Hepatocyte (in vitro differentiated cells): ENCODE results near the gene SIVA1. TPM values are rescaled to one million over a fixed set of nuclear protein-coding genes. Genes with fewer than 3 reads are reported as not detected.

Source experiments
- DNase-seq: peaks from one replicate; pipeline ENCODE4 v3.0.0-alpha.2; 2016; ENCODE audit warnings: low spot score
- H2AFZ ChIP-seq: fragments of 200-600 bp; sonication (generic); 2 replicates; pipeline ENCODE4 v1.6.0; 2016; ENCODE audit warnings: antibody characterized with exemption, mild to moderate bottlenecking
- H3K27ac ChIP-seq: fragments of 200-600 bp; sonication (generic); 2 replicates; pipeline ENCODE4 v1.5.1; 2016; ENCODE audit warnings: mild to moderate bottlenecking
- H3K27me3 ChIP-seq: fragments of 200-600 bp; sonication (generic); 2 replicates; pipeline ENCODE4 v1.6.1; 2016
- H3K36me3 ChIP-seq: fragments of 200-600 bp; sonication (generic); replicated peaks from 2 replicates; pipeline ENCODE4 v1.5.1; 2016; ENCODE audit warnings: low read depth; ENCODE audit not compliant: insufficient read depth
- H3K4me1 ChIP-seq: fragments of 200-600 bp; sonication (generic); 2 replicates; pipeline ENCODE4 v1.5.1; 2016; ENCODE audit warnings: mild to moderate bottlenecking, moderate library complexity; ENCODE audit not compliant: insufficient read depth
- H3K4me2 ChIP-seq: fragments of 200-600 bp; sonication (generic); 2 replicates; pipeline ENCODE4 v1.6.0; 2016
- H3K4me3 ChIP-seq: fragments of 200-600 bp; sonication (generic); 2 replicates; pipeline ENCODE4 v1.5.1; 2016; ENCODE audit warnings: mild to moderate bottlenecking
- H3K79me2 ChIP-seq: fragments of 200-600 bp; sonication (generic); 2 replicates; pipeline ENCODE4 v1.6.0; 2017; ENCODE audit warnings: mild to moderate bottlenecking
- H3K9me2 ChIP-seq: fragments of 200-600 bp; sonication (generic); replicated peaks from 2 replicates; pipeline ENCODE4 v1.6.0; 2017; ENCODE audit warnings: mild to moderate bottlenecking; ENCODE audit not compliant: insufficient read depth
- H3K9me3 ChIP-seq: fragments of 200-600 bp; sonication (generic); 2 replicates; pipeline ENCODE4 v1.5.1; 2016; ENCODE audit warnings: low read depth, mild to moderate bottlenecking
- H4K20me1 ChIP-seq: fragments of 200-600 bp; sonication (generic); 2 replicates; pipeline ENCODE4 v1.6.0; 2016; ENCODE audit warnings: mild to moderate bottlenecking; ENCODE audit not compliant: insufficient read depth, poor library complexity, severe bottlenecking
- CTCF ChIP-seq: fragments of 200-600 bp; sonication (generic); IDR thresholded peaks from 2 replicates; pipeline ENCODE4 v1.5.1; 2016; ENCODE audit warnings: antibody characterized with exemption, mild to moderate bottlenecking; ENCODE audit not compliant: poor library complexity
- EZH2 ChIP-seq: fragments of 200-600 bp; sonication (generic); IDR thresholded peaks from 2 replicates; pipeline ENCODE4 v1.6.1; 2016; ENCODE audit warnings: antibody characterized with exemption, mild to moderate bottlenecking, borderline replicate concordance
- EZH2phosphoT487 ChIP-seq: fragments of 200-600 bp; sonication (generic); IDR thresholded peaks from one replicate; pipeline ENCODE4 v1.6.1; 2018; ENCODE audit warnings: antibody characterized with exemption, mild to moderate bottlenecking, low read depth, moderate library complexity; ENCODE audit not compliant: unreplicated experiment, severe bottlenecking
- WGBS: methylation state at CpG from one replicate; pipeline ENCODE4 v1.1.6; 2016; ENCODE audit warnings: low lambda C conversion rate; ENCODE audit errors: missing lambda C conversion rate; 5-methylcytosine and 5-hydroxymethylcytosine counted together
- polyA plus RNA-seq: library from polyadenylated mRNA; unstranded; fragments of >200 nt; fragmentation: Nextera tagmentation; extraction: Ambion mirVana; gene quantifications from 2 replicates; pipeline ENCODE4 v1.2.1, GENCODE V29; 2016
- total RNA-seq: library from RNA; depleted of rRNA; stranded (reverse); fragments of >200 nt; gene quantifications from 2 replicates; pipeline ENCODE4 v1.2.3, GENCODE V29; 2014

The SIVA1 gene
- total and polyA plus RNA-seq, 2 experiments from 2014 or later, result 149 to 163 TPM

- DNase-seq, result no peak
- Histone ChIP-seq H2AFZ (no peak overlapping the region), H3K36me3 (no peaks in the 10 kb centered on the region), H3K27ac (no peak overlapping the region), H4K20me1 (no peaks in the 10 kb centered on the region), H3K4me1 (peaks cover 13% of the 10 kb centered on the region), H3K9me2 (no peaks in the 10 kb centered on the region), H3K27me3 (no peaks in the 10 kb centered on the region), H3K4me3 (no peak overlapping the region), H3K4me2 (no peak overlapping the region), H3K9me3 (no peaks in the 10 kb centered on the region), H3K79me2 (no peaks in the 10 kb centered on the region)
- TF ChIP-seq CTCF (no peak), EZH2phosphoT487 (no peak), EZH2 (no peak)
- 92% methylated on average over 17 of the region's 17 CpGs for WGBS
Measured at GRCh38 chr14:104739026-104739425, 13.9 kb upstream of the SIVA1 start.

GRCh38 chr14:104739546-104740516 is 13.1 kb upstream of the SIVA1 start:
- WGBS, result 88% methylated on average over 29 of the region's 29 CpGs
- H3K79me2 ChIP-seq, result no peaks in the 10 kb centered on the region
- H3K9me3 ChIP-seq, result no peaks in the 10 kb centered on the region
- no peak for DNase-seq
- H3K4me3 ChIP-seq, result no peak overlapping the region
- no peak overlapping the region for H3K27ac ChIP-seq
- H3K27me3 ChIP-seq, result no peaks in the 10 kb centered on the region
- peaks cover 13% of the 10 kb centered on the region for H3K4me1 ChIP-seq
- H3K4me2 ChIP-seq, result no peak overlapping the region
- H2AFZ ChIP-seq, result no peak overlapping the region
- no peaks in the 10 kb centered on the region for H4K20me1 ChIP-seq
- H3K36me3 ChIP-seq, result no peaks in the 10 kb centered on the region
- TF ChIP-seq EZH2 (no peak), EZH2phosphoT487 (no peak), CTCF (no peak)
- H3K9me2 ChIP-seq, result no peaks in the 10 kb centered on the region

DNA sequence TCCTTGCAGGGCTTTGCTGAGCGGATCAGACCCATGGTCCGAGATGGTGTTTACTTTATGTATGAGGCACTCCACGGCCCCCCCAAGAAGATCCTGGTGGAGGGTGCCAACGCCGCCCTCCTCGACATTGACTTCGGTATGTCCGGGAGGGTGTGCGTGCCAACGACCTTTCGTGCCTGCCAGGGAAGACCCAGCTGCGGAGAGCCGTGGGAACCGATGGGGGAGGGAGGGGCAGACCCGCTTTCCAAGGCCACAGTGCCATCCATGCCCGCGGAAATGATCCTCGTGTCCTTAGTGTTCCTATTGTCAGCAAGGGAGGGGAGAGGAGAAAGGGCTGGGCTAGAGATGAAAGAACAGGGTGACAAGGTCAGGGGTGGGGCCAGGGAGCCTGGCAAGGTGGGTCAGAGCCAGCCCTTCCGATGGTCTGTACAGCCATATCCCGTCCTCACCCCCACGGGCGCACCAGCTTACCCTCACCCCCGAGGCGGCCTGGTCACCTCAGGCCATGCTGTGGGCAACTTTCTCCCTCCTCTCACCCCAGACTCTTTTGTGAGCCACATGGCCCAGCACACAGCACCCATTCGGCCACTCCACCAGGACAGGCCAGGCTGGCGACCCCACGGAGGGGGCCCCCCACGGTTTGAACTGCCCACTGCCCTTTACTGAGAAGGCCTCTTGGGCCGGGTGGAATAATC is 11.7 kb upstream of the SIVA1 start:
- H3K27ac ChIP-seq, result no peak overlapping the region

More for the DNA sequence above, 11.7 kb upstream of the SIVA1 start:
- Histone ChIP-seq H3K9me2 (no peaks in the 10 kb centered on the region), H3K36me3 (no peaks in the 10 kb centered on the region), H3K9me3 (no peaks in the 10 kb centered on the region), H3K27me3 (no peaks in the 10 kb centered on the region), H4K20me1 (no peaks in the 10 kb centered on the region), H3K4me1 (peaks cover 3% of the 10 kb centered on the region), H2AFZ (no peak overlapping the region), H3K79me2 (no peaks in the 10 kb centered on the region), H3K4me3 (no peak overlapping the region), H3K4me2 (no peak overlapping the region)
- WGBS, result 93% methylated on average over 29 of the region's 29 CpGs
- TF ChIP-seq EZH2 (no peak), CTCF (no peak), EZH2phosphoT487 (no peak)
- no peak for DNase-seq
